ENCODE results near the gene RPS27L. TPM values are rescaled to one million over a fixed set of nuclear protein-coding genes. Genes with fewer than 3 reads are reported as not detected.

Gene RPS27L
- total RNA-seq, 1 donor from 2014 or later = 16.9 TPM

GRCh38 chr15:63155486-63155885 is 1.8 kb downstream of the RPS27L start:
- no peak for TF ChIP-seq CTCF (IDR thresholded peaks at IDR 0.05)
- no peaks in the 10 kb centered on the region for H3K9me3 ChIP-seq
- peaks cover 18 to 42% of the 10 kb centered on the region in 2 donors for H3K36me3 ChIP-seq
- peak overlapping the region in 1 of 2 donors; percentile 96 for H3K27ac ChIP-seq
- H3K4me3 ChIP-seq = peak overlapping the region; percentile 67 to 82
- H3K4me1 ChIP-seq = peaks cover 0 to 12% of the 10 kb centered on the region in 2 donors
- H3K27me3 ChIP-seq = no peaks in the 10 kb centered on the region
- intact Hi-C loops (cut with DNase I) = loop anchor here (10.0 kb wide), 1 partner anchor 249 kb away; no protein-coding TSS in a partner anchor
- no peak for DNase-seq (ENCODE audit: low spot score in 2 of 2)

GRCh38 chr15:63151665-63152064 is 5.6 kb downstream of the RPS27L start:
- Histone ChIP-seq H3K4me3 (no peak overlapping the region), H3K27ac (no peak overlapping the region), H3K27me3 (no peaks in the 10 kb centered on the region), H3K9me3 (no peaks in the 10 kb centered on the region), H3K36me3 (peaks cover 21 to 68% of the 10 kb centered on the region in 2 donors), H3K4me1 (peaks cover 0 to 12% of the 10 kb centered on the region in 2 donors)
- DNase-seq (ENCODE audit: low spot score in 2 of 2) = no peak
- TF ChIP-seq CTCF (IDR thresholded peaks at IDR 0.05) = no peak
- intact Hi-C loops (cut with DNase I) = loop anchor here (10.0 kb wide), 1 partner anchor 253 kb away; no protein-coding TSS in a partner anchor

- TF ChIP-seq CTCF (IDR thresholded peaks at IDR 0.05) = no peak
- H3K4me3 ChIP-seq = no peak overlapping the region
- H3K36me3 ChIP-seq = peaks cover 12 to 48% of the 10 kb centered on the region in 2 donors
- no peaks in the 10 kb centered on the region for H3K4me1 ChIP-seq
- H3K9me3 ChIP-seq = no peaks in the 10 kb centered on the region
- no peak for DNase-seq (ENCODE audit: low spot score in 2 of 2)
- no peak overlapping the region for H3K27ac ChIP-seq
- intact Hi-C loops (cut with DNase I) = no loop called here
- H3K27me3 ChIP-seq = no peaks in the 10 kb centered on the region
These were observed 10.6 kb downstream of the RPS27L start for GRCh38 chr15:63146684-63147083.

- TF ChIP-seq CTCF (IDR thresholded peaks at IDR 0.05) = no peak
- no peak for DNase-seq (ENCODE audit: low spot score in 2 of 2)
- H3K9me3 ChIP-seq = no peaks in the 10 kb centered on the region
- no peaks in the 10 kb centered on the region for H3K4me1 ChIP-seq
- peaks cover 8 to 43% of the 10 kb centered on the region in 2 donors for H3K36me3 ChIP-seq
- no peak overlapping the region for H3K27ac ChIP-seq
- intact Hi-C loops (cut with DNase I) = no loop called here
- no peak overlapping the region for H3K4me3 ChIP-seq
- no peaks in the 10 kb centered on the region for H3K27me3 ChIP-seq
These were observed 11.9 kb downstream of the RPS27L start for GRCh38 chr15:63145426-63145825.

- no peaks in the 10 kb centered on the region for H3K27me3 ChIP-seq
- H3K36me3 ChIP-seq = peaks cover 5 to 20% of the 10 kb centered on the region in 2 donors
- intact Hi-C loops (cut with DNase I) = no loop called here
- peaks cover 3% of the 10 kb centered on the region in 2 donors for H3K4me1 ChIP-seq
- TF ChIP-seq CTCF (IDR thresholded peaks at IDR 0.05) = no peak
- no peak overlapping the region for H3K27ac ChIP-seq
- DNase-seq (ENCODE audit: low spot score in 2 of 2) = no peak
- H3K4me3 ChIP-seq = no peak overlapping the region
- H3K9me3 ChIP-seq = no peaks in the 10 kb centered on the region
These were observed 16.3 kb downstream of the RPS27L start for GRCh38 chr15:63140936-63141335.

- no peak for DNase-seq (ENCODE audit: low spot score in 2 of 2)
- Histone ChIP-seq H3K4me1 (peaks cover 10 to 30% of the 10 kb centered on the region in 2 donors), H3K36me3 (peaks cover 5 to 10% of the 10 kb centered on the region in 2 donors), H3K27ac (peak overlapping the region in 1 of 2 donors; percentile 78), H3K27me3 (no peaks in the 10 kb centered on the region), H3K9me3 (no peaks in the 10 kb centered on the region), H3K4me3 (no peak overlapping the region)
- TF ChIP-seq CTCF (IDR thresholded peaks at IDR 0.05) = no peak
- intact Hi-C loops (cut with DNase I) = no loop called here
These were observed 20.5 kb downstream of the RPS27L start for GRCh38 chr15:63136742-63137141.
